Calu3 (cell line): ENCODE measurements around the gene C16orf96. TPM values are rescaled to one million over a fixed set of nuclear protein-coding genes. Genes with fewer than 3 reads are reported as not detected.

Experiments
- BruUV-seq: library from RNA; stranded (reverse); fragments of 400-500 nt; replicated peaks from 2 replicates; lab custom pipeline; 2021; lab: Mats Ljungman, UMichigan
- CTCF ChIA-PET: fragments of 300-600 bp; sonication (Branson Sonifier 250); formaldehyde crosslinking; loops from one replicate; lab custom pipeline; 2022; ENCODE audit warnings: antibody characterized with exemption; lab: Charles Lee
- DNase-seq: peaks from one replicate; pipeline ENCODE4 v3.0.0; 2022
- H3K27ac Mint-ChIP-seq: one replicate; pipeline ENCODE4 v1.8.0; 2022; ENCODE audit warnings: mixed read lengths; ENCODE audit not compliant: unreplicated experiment
- H3K27me3 Mint-ChIP-seq: one replicate; pipeline ENCODE4 v1.8.0; 2022; ENCODE audit warnings: mixed read lengths; ENCODE audit not compliant: unreplicated experiment
- H3K36me3 Mint-ChIP-seq: one replicate; pipeline ENCODE4 v1.8.0; 2022; ENCODE audit warnings: mild to moderate bottlenecking, moderate library complexity, mixed read lengths; ENCODE audit not compliant: insufficient read depth, unreplicated experiment
- H3K4me1 Mint-ChIP-seq: one replicate; pipeline ENCODE4 v1.8.0; 2022; ENCODE audit warnings: mild to moderate bottlenecking, low read depth, mixed read lengths; ENCODE audit not compliant: unreplicated experiment
- H3K4me3 Mint-ChIP-seq: one replicate; pipeline ENCODE4 v1.8.0; 2022; ENCODE audit warnings: mild to moderate bottlenecking, low read depth, moderate library complexity, mixed read lengths; ENCODE audit not compliant: unreplicated experiment
- H3K9me3 Mint-ChIP-seq: one replicate; pipeline ENCODE4 v1.8.0; 2022; ENCODE audit warnings: low read depth, mixed read lengths; ENCODE audit not compliant: unreplicated experiment
- intact Hi-C: fragments of 100-400 bp; cut with micrococcal nuclease; formaldehyde crosslinking; loops from one replicate; pipeline ENCODE4 v1.10.0; 2022; ENCODE audit not compliant: unreplicated experiment
- total RNA-seq: library from RNA; stranded (reverse); gene quantifications from 2 replicates; pipeline ENCODE4 v1.2.3, GENCODE V29; 2022
- TF ChIP-seq, protein P1 (sequence below): fragments of 200-600 bp; IDR thresholded peaks from one replicate; pipeline ENCODE4 v1.8.0; 2022; ENCODE audit warnings: antibody characterized with exemption; ENCODE audit not compliant: unreplicated experiment

The C16orf96 gene
- total RNA-seq, 1 experiment from 2014 or later, result not detected

DNA sequence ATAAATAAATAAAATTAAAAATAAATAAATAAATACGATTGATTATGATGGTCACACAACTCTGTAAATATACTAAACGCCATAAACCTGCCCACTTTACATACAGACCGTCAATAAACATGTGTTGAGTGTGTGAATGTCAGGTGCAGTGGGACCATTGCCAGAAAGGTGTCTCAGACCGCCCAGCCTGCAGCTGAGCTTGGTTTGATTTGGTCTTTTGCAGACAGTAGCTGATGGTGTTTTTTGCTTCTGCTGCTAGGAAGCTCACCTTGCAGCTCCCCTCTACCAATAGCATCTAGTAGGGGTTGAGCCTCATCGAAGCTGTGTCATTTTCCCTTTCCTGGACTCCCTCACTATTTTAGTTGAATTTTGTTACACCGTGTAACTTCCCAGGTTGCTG is 35.1 kb downstream of the C16orf96 start:
- BruUV-seq, result no TSS peak
- Mint-ChIP-seq H3K27me3 (peaks cover 84% of the 10 kb centered on the region), H3K9me3 (no peaks in the 10 kb centered on the region), H3K27ac (no peak overlapping the region), H3K4me3 (no peak overlapping the region), H3K4me1 (no peaks in the 10 kb centered on the region), H3K36me3 (no peaks in the 10 kb centered on the region)
- DNase-seq, result no peak
- CTCF ChIA-PET, result interaction anchor here (0.7 kb wide), 1 partner anchor 143 kb away, joined by 3 read pairs; the partner anchor contains the start of genes ANKS3 and DNAAF8
- intact Hi-C loops, result no loop called here
- TF ChIP-seq, protein P1, sequence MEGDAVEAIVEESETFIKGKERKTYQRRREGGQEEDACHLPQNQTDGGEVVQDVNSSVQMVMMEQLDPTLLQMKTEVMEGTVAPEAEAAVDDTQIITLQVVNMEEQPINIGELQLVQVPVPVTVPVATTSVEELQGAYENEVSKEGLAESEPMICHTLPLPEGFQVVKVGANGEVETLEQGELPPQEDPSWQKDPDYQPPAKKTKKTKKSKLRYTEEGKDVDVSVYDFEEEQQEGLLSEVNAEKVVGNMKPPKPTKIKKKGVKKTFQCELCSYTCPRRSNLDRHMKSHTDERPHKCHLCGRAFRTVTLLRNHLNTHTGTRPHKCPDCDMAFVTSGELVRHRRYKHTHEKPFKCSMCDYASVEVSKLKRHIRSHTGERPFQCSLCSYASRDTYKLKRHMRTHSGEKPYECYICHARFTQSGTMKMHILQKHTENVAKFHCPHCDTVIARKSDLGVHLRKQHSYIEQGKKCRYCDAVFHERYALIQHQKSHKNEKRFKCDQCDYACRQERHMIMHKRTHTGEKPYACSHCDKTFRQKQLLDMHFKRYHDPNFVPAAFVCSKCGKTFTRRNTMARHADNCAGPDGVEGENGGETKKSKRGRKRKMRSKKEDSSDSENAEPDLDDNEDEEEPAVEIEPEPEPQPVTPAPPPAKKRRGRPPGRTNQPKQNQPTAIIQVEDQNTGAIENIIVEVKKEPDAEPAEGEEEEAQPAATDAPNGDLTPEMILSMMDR, result no peak

DNA sequence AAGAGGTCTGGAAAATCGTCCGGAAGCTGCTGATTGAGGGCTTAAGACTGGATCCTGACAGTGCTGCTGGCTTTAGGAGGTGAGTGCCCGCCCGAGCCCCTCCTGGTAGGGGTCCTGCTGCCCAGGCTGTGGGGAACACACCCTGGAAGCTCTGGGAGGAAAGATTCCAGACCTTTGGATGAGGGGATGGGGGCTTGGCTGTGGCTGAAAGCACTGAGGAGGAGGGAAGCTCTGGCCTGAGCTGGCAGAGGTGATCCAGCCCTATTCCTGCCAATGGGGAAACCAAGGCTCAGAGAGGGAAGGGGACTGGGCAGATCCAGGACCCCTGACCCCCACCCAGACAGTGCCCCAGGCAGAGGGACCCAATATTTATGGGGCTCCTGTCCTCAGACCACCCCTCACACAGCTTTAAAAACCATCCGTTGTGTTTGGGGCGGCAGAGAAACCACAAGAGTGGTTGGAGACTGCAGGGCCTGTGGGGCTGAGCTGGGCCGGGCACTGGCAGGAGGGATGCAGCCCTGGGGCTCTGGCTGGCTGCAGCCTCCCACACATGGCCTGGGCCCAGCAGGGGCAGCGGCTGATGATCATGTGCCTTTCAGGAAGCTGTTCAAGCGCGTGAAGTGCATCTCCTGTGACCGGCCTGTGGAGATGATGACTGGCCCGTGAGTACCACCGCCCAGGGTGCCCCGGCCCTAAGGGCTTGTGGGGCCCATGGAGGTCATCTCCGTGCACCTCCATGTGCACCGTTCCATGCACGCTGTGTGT is 35.7 kb downstream of the C16orf96 start:
- Mint-ChIP-seq H3K27me3 (peaks cover 84% of the 10 kb centered on the region), H3K9me3 (no peaks in the 10 kb centered on the region), H3K4me1 (no peaks in the 10 kb centered on the region), H3K27ac (no peak overlapping the region), H3K36me3 (no peaks in the 10 kb centered on the region), H3K4me3 (no peak overlapping the region)
- no peak for DNase-seq
- CTCF ChIA-PET, result interaction anchor here (0.7 kb wide), 1 partner anchor 142 kb away, joined by 3 read pairs; the partner anchor contains the start of genes ANKS3 and DNAAF8
- TF ChIP-seq, protein P1, result no peak
- BruUV-seq, result no TSS peak
- intact Hi-C loops, result no loop called here

DNA sequence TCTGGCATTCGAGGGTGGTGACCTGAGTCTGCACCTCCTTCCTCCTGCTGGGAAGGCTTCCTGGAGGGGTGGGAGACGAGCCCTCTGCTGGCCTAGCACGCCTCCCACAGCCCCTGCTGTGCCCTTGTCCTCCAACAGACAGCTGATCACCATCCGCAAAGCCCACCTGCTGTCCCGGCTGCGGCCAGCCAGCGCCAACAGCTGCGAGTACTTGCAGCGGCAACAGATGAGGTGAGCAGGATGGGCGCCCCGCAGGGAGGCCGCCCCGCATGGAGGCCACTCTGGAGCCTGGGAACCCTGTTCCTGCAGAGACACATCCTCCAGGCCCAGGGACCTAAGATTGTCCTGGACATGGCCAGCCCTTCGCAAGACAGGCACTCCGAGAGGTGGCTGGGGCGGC is 36.9 kb downstream of the C16orf96 start:
- CTCF ChIA-PET, result no interaction called here
- TF ChIP-seq, protein P1, result no peak

DNA sequence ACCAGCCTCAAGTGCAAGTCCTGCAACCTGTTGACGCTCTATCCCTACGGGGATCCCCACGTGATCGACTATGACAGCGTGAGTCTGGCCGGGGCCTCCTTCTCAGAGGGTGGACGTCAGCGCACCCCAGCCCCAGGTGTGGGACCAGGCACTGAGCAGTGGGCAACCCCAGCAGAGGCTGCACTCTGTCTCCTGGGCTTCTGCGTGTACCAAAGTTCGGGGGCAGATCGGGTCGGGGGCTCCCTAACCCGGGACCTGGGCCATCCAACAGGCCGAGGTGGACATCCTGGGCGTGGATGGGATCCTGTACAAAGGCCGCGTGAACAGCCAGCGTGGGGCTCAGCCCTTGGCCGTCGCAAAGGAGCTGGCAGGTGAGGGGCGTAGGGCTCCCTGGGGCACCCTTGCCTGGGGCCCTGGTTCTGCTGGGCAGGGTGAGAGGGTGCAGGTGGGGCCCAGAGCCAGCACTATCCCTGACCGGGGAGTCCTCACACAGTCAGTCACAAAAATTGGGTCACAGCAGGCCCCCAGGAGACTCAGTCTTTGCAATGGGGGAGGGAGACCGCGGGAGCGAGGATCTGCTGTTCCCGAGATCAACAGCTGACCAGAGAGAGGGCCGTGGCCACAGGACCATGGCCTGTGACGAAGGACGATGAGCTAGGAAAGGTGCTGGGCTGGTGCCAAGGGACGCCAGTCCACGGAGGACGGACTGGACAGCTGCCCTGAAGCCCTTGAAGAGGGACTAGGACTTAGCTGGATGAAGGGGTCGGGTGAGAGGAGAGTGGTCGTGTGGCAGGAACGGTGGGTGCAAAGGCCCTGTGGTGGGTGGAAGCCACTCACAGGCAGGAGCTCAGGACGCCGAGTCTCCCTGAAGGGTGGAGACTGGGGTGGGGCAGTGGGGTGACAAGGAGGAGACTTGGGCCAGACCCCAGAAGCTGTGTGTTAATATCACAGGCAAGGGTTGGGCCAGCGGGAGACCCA is 38.6 kb downstream of the C16orf96 start:
- H3K9me3 Mint-ChIP-seq, result no peaks in the 10 kb centered on the region
- no peak for DNase-seq
- BruUV-seq, result no TSS peak
- H3K27me3 Mint-ChIP-seq, result peaks cover 89% of the 10 kb centered on the region
- no peaks in the 10 kb centered on the region for H3K36me3 Mint-ChIP-seq
- H3K27ac Mint-ChIP-seq, result no peak overlapping the region
- no peak overlapping the region for H3K4me3 Mint-ChIP-seq
- no peaks in the 10 kb centered on the region for H3K4me1 Mint-ChIP-seq
- TF ChIP-seq, protein P1, result no peak
- CTCF ChIA-PET, result no interaction called here
- intact Hi-C loops, result no loop called here

More for the DNA sequence above, 36.9 kb downstream of the C16orf96 start:
- Mint-ChIP-seq H3K4me1 (no peaks in the 10 kb centered on the region), H3K9me3 (no peaks in the 10 kb centered on the region), H3K36me3 (no peaks in the 10 kb centered on the region), H3K27ac (no peak overlapping the region), H3K27me3 (peaks cover 84% of the 10 kb centered on the region), H3K4me3 (no peak overlapping the region)
- DNase-seq, result no peak
- BruUV-seq, result no TSS peak
- intact Hi-C loops, result no loop called here
